ENCODE data around the gene BBX.

DNA sequence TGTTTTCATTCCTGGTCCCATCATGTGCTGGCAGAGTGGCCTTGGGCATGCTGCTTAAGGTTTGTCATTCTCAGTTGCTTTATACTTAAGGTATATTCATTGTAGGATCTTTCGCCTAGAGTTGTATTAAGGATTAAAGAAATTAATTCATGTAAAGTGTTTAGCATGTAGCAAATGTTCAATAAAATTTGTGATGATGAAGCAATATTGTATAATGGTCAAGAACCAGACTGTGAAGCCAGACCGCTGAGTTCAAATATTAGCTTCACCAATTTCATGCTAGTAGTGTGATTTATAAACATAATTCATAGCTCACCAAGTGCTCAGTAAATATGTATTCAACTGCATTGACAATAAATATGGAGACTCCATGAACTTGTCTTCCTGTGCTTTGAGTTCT, 178.5 kb downstream of the BBX start:
- TF ChIP-seq, protein P1, sequence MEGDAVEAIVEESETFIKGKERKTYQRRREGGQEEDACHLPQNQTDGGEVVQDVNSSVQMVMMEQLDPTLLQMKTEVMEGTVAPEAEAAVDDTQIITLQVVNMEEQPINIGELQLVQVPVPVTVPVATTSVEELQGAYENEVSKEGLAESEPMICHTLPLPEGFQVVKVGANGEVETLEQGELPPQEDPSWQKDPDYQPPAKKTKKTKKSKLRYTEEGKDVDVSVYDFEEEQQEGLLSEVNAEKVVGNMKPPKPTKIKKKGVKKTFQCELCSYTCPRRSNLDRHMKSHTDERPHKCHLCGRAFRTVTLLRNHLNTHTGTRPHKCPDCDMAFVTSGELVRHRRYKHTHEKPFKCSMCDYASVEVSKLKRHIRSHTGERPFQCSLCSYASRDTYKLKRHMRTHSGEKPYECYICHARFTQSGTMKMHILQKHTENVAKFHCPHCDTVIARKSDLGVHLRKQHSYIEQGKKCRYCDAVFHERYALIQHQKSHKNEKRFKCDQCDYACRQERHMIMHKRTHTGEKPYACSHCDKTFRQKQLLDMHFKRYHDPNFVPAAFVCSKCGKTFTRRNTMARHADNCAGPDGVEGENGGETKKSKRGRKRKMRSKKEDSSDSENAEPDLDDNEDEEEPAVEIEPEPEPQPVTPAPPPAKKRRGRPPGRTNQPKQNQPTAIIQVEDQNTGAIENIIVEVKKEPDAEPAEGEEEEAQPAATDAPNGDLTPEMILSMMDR (IDR thresholded peaks at IDR 0.05), result no peak
- no peak for TF ChIP-seq POLR2AphosphoS5 (IDR thresholded peaks at IDR 0.05)
- no peak for TF ChIP-seq EP300 (IDR thresholded peaks at IDR 0.05)
- no peak for TF ChIP-seq POLR2A (IDR thresholded peaks at IDR 0.05)

Data from upper lobe of left lung (tissue), 4 donors.